Fibroblast of lung (primary cell): Measurements from ENCODE around the gene WDR4. TPM values are rescaled to one million over a fixed set of nuclear protein-coding genes. Genes with fewer than 3 reads are reported as not detected.

Experiments
- DNase-seq, 2 donors: peaks; one replicate each; pipeline versions ENCODE4 v3.0.0 to v3.0.0-alpha.2; 2010; ENCODE audit warnings: low read depth in 2 of 2
- H2AFZ ChIP-seq: 2 replicates; pipeline ENCODE4 v1.5.1; 2012; ENCODE audit warnings: low read length, control low read depth, inconsistent platforms
- H3K27ac ChIP-seq: 2 replicates; pipeline ENCODE4 v1.5.1; 2011; ENCODE audit warnings: low read length, control low read depth; ENCODE audit not compliant: insufficient read depth
- H3K27me3 ChIP-seq: 2 replicates; pipeline ENCODE4 v1.5.1; 2011; ENCODE audit warnings: mild to moderate bottlenecking, low read length; ENCODE audit not compliant: control insufficient read depth, insufficient read depth
- H3K36me3 ChIP-seq: 2 replicates; pipeline ENCODE4 v1.5.1; 2011; ENCODE audit warnings: low read length; ENCODE audit not compliant: control insufficient read depth, insufficient read depth
- H3K4me1 ChIP-seq: 2 replicates; pipeline ENCODE4 v1.5.1; 2011; ENCODE audit warnings: low read length; ENCODE audit not compliant: control insufficient read depth, insufficient read depth; ENCODE audit errors: extremely low read depth
- H3K4me2 ChIP-seq: 2 replicates; pipeline ENCODE4 v1.5.1; 2011; ENCODE audit warnings: low read length, control low read depth; ENCODE audit not compliant: insufficient read depth; ENCODE audit errors: extremely low read depth
- H3K4me3 ChIP-seq, 4 experiments: fragments of 200-600 bp in 1 of 4; sonication (generic) in 1 of 4; replicated peaks in 1 of 4; 2 replicates each; pipeline ENCODE4 v1.5.1; 2011 to 2016; ENCODE audit warnings: low read length in 4 of 4, low read depth in 3 of 4, mild to moderate bottlenecking in 3 of 4, control low read depth in 2 of 4, inconsistent platforms in 1 of 4, mixed read lengths in 1 of 4; ENCODE audit not compliant: insufficient read depth in 1 of 4; ENCODE audit errors: control extremely low read depth in 1 of 4
- H3K79me2 ChIP-seq: 2 replicates; pipeline ENCODE4 v1.5.1; 2012; ENCODE audit warnings: mild to moderate bottlenecking, low read length, inconsistent platforms; ENCODE audit not compliant: control insufficient read depth, insufficient read depth
- H3K9ac ChIP-seq: 2 replicates; pipeline ENCODE4 v1.5.1; 2011; ENCODE audit warnings: mild to moderate bottlenecking, low read length, control low read depth; ENCODE audit not compliant: insufficient read depth
- H3K9me3 ChIP-seq: 2 replicates; pipeline ENCODE4 v1.5.1; 2012; ENCODE audit warnings: low read depth, low read length; ENCODE audit not compliant: control insufficient read depth, insufficient read depth
- H4K20me1 ChIP-seq: 2 replicates; pipeline ENCODE4 v1.5.1; 2011; ENCODE audit warnings: low read length; ENCODE audit not compliant: control insufficient read depth, insufficient read depth; ENCODE audit errors: extremely low read depth
- CTCF ChIP-seq, 2 donors: IDR thresholded peaks in 1 of 2; conservative IDR thresholded peaks in 1 of 2; 1 replicate in 1 of 2; 2 replicates in 1 of 2; pipeline ENCODE4 v1.5.1; 2011 to 2012; ENCODE audit warnings: low read length in 2 of 2, control low read depth in 1 of 2, inconsistent platforms in 1 of 2, low read depth in 1 of 2, mild to moderate bottlenecking in 1 of 2
- EZH2 ChIP-seq: IDR thresholded peaks from 2 replicates; pipeline ENCODE4 v1.5.1; 2012; ENCODE audit warnings: low read length, control low read depth, mild to moderate bottlenecking; ENCODE audit errors: missing control alignments
- polyA plus RNA-seq, 2 donors: library from polyadenylated mRNA; depleted of rRNA in 1 of 2; stranded (reverse) in 1 of 2; unstranded in 1 of 2; fragments of >200 nt; gene quantifications; 2 replicates each; pipeline ENCODE4 v1.2.1, GENCODE V29; 2011 to 2012; ENCODE audit warnings: missing spikeins in 1 of 2
- total RNA-seq: library from RNA; depleted of rRNA; stranded (reverse); fragments of >200 nt; gene quantifications from 2 replicates; pipeline ENCODE4 v1.2.1, GENCODE V29; 2014

The WDR4 gene
- total and polyA plus RNA-seq, 2 donors (not counting 1 experiment from before 2014, with no cell fraction given), result 8.2 to 10.2 TPM

GRCh38 chr21:42906233-42906632 lies 26.9 kb upstream of the WDR4 start:
- Histone ChIP-seq H3K79me2 (peaks cover 2% of the 10 kb centered on the region), H3K9ac (no peak overlapping the region), H3K4me2 (no peak overlapping the region), H3K4me1 (no peaks in the 10 kb centered on the region), H2AFZ (no peak overlapping the region), H3K9me3 (no peaks in the 10 kb centered on the region), H4K20me1 (no peaks in the 10 kb centered on the region), H3K27ac (no peak overlapping the region), H3K4me3 (no peak overlapping the region), H3K36me3 (peaks cover 15% of the 10 kb centered on the region), H3K27me3 (no peaks in the 10 kb centered on the region)
- no peak for DNase-seq
- TF ChIP-seq CTCF (conservative IDR thresholded peaks at IDR 0.05 in 1 of 2, IDR thresholded peaks at IDR 0.05 in 1 of 2; ENCODE audit: low read depth in 1 of 2, low read length in 2 of 2) (no peak), EZH2 (no peak)

GRCh38 chr21:42905195-42905594 lies 25.9 kb upstream of the WDR4 start:
- no peaks in the 10 kb centered on the region for H3K27me3 ChIP-seq
- H3K36me3 ChIP-seq, result peaks cover 18% of the 10 kb centered on the region
- TF ChIP-seq EZH2, result no peak
- TF ChIP-seq CTCF (conservative IDR thresholded peaks at IDR 0.05 in 1 of 2, IDR thresholded peaks at IDR 0.05 in 1 of 2; ENCODE audit: low read depth in 1 of 2, low read length in 2 of 2), result no peak
- no peak overlapping the region for H3K4me2 ChIP-seq
- no peaks in the 10 kb centered on the region for H3K9me3 ChIP-seq
- no peak overlapping the region for H3K4me3 ChIP-seq
- no peak overlapping the region for H2AFZ ChIP-seq
- H3K4me1 ChIP-seq, result no peaks in the 10 kb centered on the region
- no peaks in the 10 kb centered on the region for H4K20me1 ChIP-seq
- H3K9ac ChIP-seq, result no peak overlapping the region
- no peak overlapping the region for H3K27ac ChIP-seq
- H3K79me2 ChIP-seq, result peaks cover 6% of the 10 kb centered on the region
- no peak for DNase-seq

- no peaks in the 10 kb centered on the region for H3K9me3 ChIP-seq
- H4K20me1 ChIP-seq, result no peaks in the 10 kb centered on the region
- H2AFZ ChIP-seq, result no peak overlapping the region
- H3K9ac ChIP-seq, result no peak overlapping the region
- peaks cover 8% of the 10 kb centered on the region for H3K79me2 ChIP-seq
- H3K36me3 ChIP-seq, result peaks cover 20% of the 10 kb centered on the region
- no peak for DNase-seq
- TF ChIP-seq EZH2 (no peak), CTCF (conservative IDR thresholded peaks at IDR 0.05 in 1 of 2, IDR thresholded peaks at IDR 0.05 in 1 of 2; ENCODE audit: low read depth in 1 of 2, low read length in 2 of 2) (no peak)
- H3K27me3 ChIP-seq, result no peaks in the 10 kb centered on the region
- H3K4me2 ChIP-seq, result no peak overlapping the region
- no peak overlapping the region for H3K4me3 ChIP-seq
- H3K27ac ChIP-seq, result no peak overlapping the region
- no peaks in the 10 kb centered on the region for H3K4me1 ChIP-seq
Observed at GRCh38 chr21:42903817-42904216, 24.5 kb upstream of the WDR4 start.
